Activated CD8-positive, alpha-beta memory T cell treated with anti-CD3 and anti-CD28 coated beads, Interleukin-2, amount 10 ng/mL, durations not matched to agents 7 days and 5 days (primary cell): ENCODE measurements around the gene ZNF665. TPM values are rescaled to one million over a fixed set of nuclear protein-coding genes. Genes with fewer than 3 reads are reported as not detected.
"Not testable (repeated sequence)": the region's sequence is repeated elsewhere in the genome, so short reads cannot be mapped to it uniquely, and the experiment has no call there.

Experiments
- ATAC-seq: fragments of 150-1000 bp; cut with Tn5 transposase; one replicate; pipeline ENCODE4 v1.10.0; 2021; ENCODE audit warnings: moderate library complexity
- CTCF ChIA-PET: fragments of 350-600 bp; sonication (Branson Sonifier 250); formaldehyde crosslinking; loops from one replicate; lab custom pipeline; 2021; ENCODE audit warnings: antibody characterized with exemption; lab: Charles Lee
- DNase-seq: peaks from one replicate; pipeline ENCODE4 v3.0.0-alpha.2; 2020
- H3K27ac Mint-ChIP-seq: one replicate; pipeline ENCODE4 v1.8.0; 2021; ENCODE audit warnings: mild to moderate bottlenecking, mixed read lengths
- H3K27me3 Mint-ChIP-seq: one replicate; pipeline ENCODE4 v1.8.0; 2021; ENCODE audit warnings: mixed read lengths
- H3K36me3 Mint-ChIP-seq: one replicate; pipeline ENCODE4 v1.8.0; 2021; ENCODE audit warnings: mild to moderate bottlenecking, mixed read lengths
- H3K4me1 Mint-ChIP-seq: one replicate; pipeline ENCODE4 v1.8.0; 2021; ENCODE audit warnings: mixed read lengths
- H3K4me3 Mint-ChIP-seq: one replicate; pipeline ENCODE4 v1.8.0; 2021; ENCODE audit warnings: mild to moderate bottlenecking, moderate library complexity, mixed read lengths
- H3K9me3 Mint-ChIP-seq: one replicate; pipeline ENCODE4 v1.8.0; 2022; ENCODE audit warnings: low read depth, mixed read lengths
- total RNA-seq, 2 experiments: library from RNA; stranded (reverse); gene quantifications; one replicate each; pipeline ENCODE4 v1.2.3, GENCODE V29; 2021

ZNF665 gene
- total RNA-seq, 2 experiments from 2014 or later, result 2.9 to 6.0 TPM

GRCh38 chr19:53132141-53132991 is 60.8 kb downstream of the ZNF665 start, which contains the start of gene ZNF415:
Gene ZNF415, minus strand, starts transcription at chr19:53132910. Its CDS starts 10,234 bp downstream, at chr19:53122676.
- ATAC-seq, result no peak
- H3K27ac Mint-ChIP-seq, result no peak within 1 kb of the TSS

GRCh38 chr19:53131727-53132126 is 61.4 kb downstream of the ZNF665 start:
- Mint-ChIP-seq H3K27me3 (peaks cover 9% of the 10 kb centered on the region), H3K36me3 (peaks cover 19% of the 10 kb centered on the region), H3K4me1 (no peaks in the 10 kb centered on the region), H3K27ac (no peak overlapping the region), H3K4me3 (no peak overlapping the region), H3K9me3 (peaks cover 39% of the 10 kb centered on the region)
- DNase-seq, result no peak
- CTCF ChIA-PET, result no interaction called here
- ATAC-seq, result no peak

More at GRCh38 chr19:53132141-53132991, 60.8 kb downstream of the ZNF665 start, which contains the start of gene ZNF415:
- Mint-ChIP-seq H3K9me3 (peaks cover 40% of the 10 kb centered on the region), H3K36me3 (peaks cover 21% of the 10 kb centered on the region), H3K4me1 (no peaks in the 10 kb centered on the region), H3K4me3 (no peak within 1 kb of the TSS), H3K27me3 (peaks cover 9% of the 10 kb centered on the region)
- CTCF ChIA-PET, result no interaction called here
- peak; percentile 43 for DNase-seq

- H3K4me3 Mint-ChIP-seq, result no peak overlapping the region
- peaks cover 18% of the 10 kb centered on the region for H3K36me3 Mint-ChIP-seq
- H3K27ac Mint-ChIP-seq, result no peak overlapping the region
- ATAC-seq (no peak), DNase-seq (no peak)
- CTCF ChIA-PET, result no interaction called here
- no peaks in the 10 kb centered on the region for H3K4me1 Mint-ChIP-seq
- peaks cover 37% of the 10 kb centered on the region for H3K9me3 Mint-ChIP-seq
- H3K27me3 Mint-ChIP-seq, result peaks cover 9% of the 10 kb centered on the region
Measured at GRCh38 chr19:53131085-53131590, 62.0 kb downstream of the ZNF665 start.

- H3K27me3 Mint-ChIP-seq, result peaks cover 9% of the 10 kb centered on the region
Measured at GRCh38 chr19:53130506-53130905, 62.7 kb downstream of the ZNF665 start.

GRCh38 chr19:53126733-53127526 is 66.2 kb downstream of the ZNF665 start:
- not testable (repeated sequence) for H3K4me3 Mint-ChIP-seq

More at GRCh38 chr19:53130506-53130905, 62.7 kb downstream of the ZNF665 start:
- no peak overlapping the region for H3K27ac Mint-ChIP-seq
- ATAC-seq (no peak), DNase-seq (no peak)
- H3K9me3 Mint-ChIP-seq, result peaks cover 33% of the 10 kb centered on the region
- H3K36me3 Mint-ChIP-seq, result peaks cover 19% of the 10 kb centered on the region
- CTCF ChIA-PET, result no interaction called here
- H3K4me3 Mint-ChIP-seq, result no peak overlapping the region
- no peaks in the 10 kb centered on the region for H3K4me1 Mint-ChIP-seq

GRCh38 chr19:53123400-53123799 is 69.8 kb downstream of the ZNF665 start:
- H3K27me3 Mint-ChIP-seq, result no peaks in the 10 kb centered on the region
- H3K36me3 Mint-ChIP-seq, result peaks cover 8% of the 10 kb centered on the region
- no peak overlapping the region for H3K4me3 Mint-ChIP-seq
- no peak overlapping the region for H3K27ac Mint-ChIP-seq
- DNase-seq, result no peak
- H3K4me1 Mint-ChIP-seq, result no peaks in the 10 kb centered on the region
- CTCF ChIA-PET, result no interaction called here
- peaks cover 31% of the 10 kb centered on the region for H3K9me3 Mint-ChIP-seq
- no peak for ATAC-seq

More at GRCh38 chr19:53126733-53127526, 66.2 kb downstream of the ZNF665 start:
- peaks cover 36% of the 10 kb centered on the region for H3K9me3 Mint-ChIP-seq
- DNase-seq, ATAC-seq, H3K27ac Mint-ChIP-seq, CTCF ChIA-PET, H3K27me3 Mint-ChIP-seq, H3K4me1 Mint-ChIP-seq: not testable (repeated sequence)
- H3K36me3 Mint-ChIP-seq, result peaks cover 12% of the 10 kb centered on the region

Other genes with a start within 250 kb of the ZNF665 start
- gene ZNF816, start 230.5 kb downstream of the ZNF665 start, total RNA-seq, result 10 to 100 TPM in 1 of 2 experiments, 1 to 10 TPM in 1; 9.8 to 13.3 TPM
- gene ERVV-1, start 179.4 kb downstream of the ZNF665 start, total RNA-seq, result not detected
- not detected for gene ERVV-2, start 148.6 kb downstream of the ZNF665 start, total RNA-seq
- 10 to 100 TPM; 27.4 to 35.7 TPM for gene ZNF160, start 89.9 kb downstream of the ZNF665 start, total RNA-seq
- under 1 TPM; 0.35 to 0.61 TPM for gene ZNF415, start 60.4 kb downstream of the ZNF665 start, total RNA-seq
- 10 to 100 TPM in 1 of 2 experiments, 1 to 10 TPM in 1; 6.1 to 11.0 TPM for gene ZNF347, start 34.3 kb downstream of the ZNF665 start, total RNA-seq
- 1 to 10 TPM; 4.5 to 6.1 TPM for gene ZNF677, start 61.5 kb upstream of the ZNF665 start, total RNA-seq
- gene VN1R2, start 64.9 kb upstream of the ZNF665 start, total RNA-seq, result not detected
- gene VN1R4, start 74.4 kb upstream of the ZNF665 start, total RNA-seq, result not detected
- gene ZNF845, start 140.4 kb upstream of the ZNF665 start, total RNA-seq, result 1 to 10 TPM; 8.0 to 9.9 TPM
- gene ZNF525, start 172.3 kb upstream of the ZNF665 start, total RNA-seq, result 10 to 100 TPM; 13.6 to 17.9 TPM
- 10 to 100 TPM; 12.4 to 14.2 TPM for gene ZNF765, start 201.8 kb upstream of the ZNF665 start, total RNA-seq
- 10 to 100 TPM; 11.2 to 12.6 TPM for gene ZNF761, start 238.6 kb upstream of the ZNF665 start, total RNA-seq